WTC11 (cell line): Measurements from ENCODE around the gene CRNKL1. TPM values are rescaled to one million over a fixed set of nuclear protein-coding genes. Genes with fewer than 3 reads are reported as not detected.

Experiments used
- ATAC-seq: fragments of 200-7000 bp; cut with Tn5 transposase; 2 replicates; pipeline ENCODE4 v1.10.0; 2021; ENCODE audit warnings: mild to moderate bottlenecking, moderate library complexity
- CTCF ChIA-PET: fragments of 300-600 bp; sonication (Branson Sonifier 250); formaldehyde crosslinking; loops from one replicate; lab custom pipeline; 2021; ENCODE audit warnings: antibody characterized with exemption; lab: Charles Lee
- POLR2A ChIA-PET: fragments of 350-600 bp; sonication (Branson Sonifier 250); formaldehyde crosslinking; loops from one replicate; lab custom pipeline; 2021; ENCODE audit warnings: antibody characterized with exemption; lab: Charles Lee
- DNase-seq: peaks from one replicate; pipeline ENCODE4 v3.0.0; 2021; ENCODE audit warnings: low spot score
- H3K27ac Mint-ChIP-seq: 2 replicates; pipeline ENCODE4 v1.8.0; 2021; ENCODE audit warnings: mixed read lengths
- H3K27me3 Mint-ChIP-seq: 2 replicates; pipeline ENCODE4 v1.8.0; 2021; ENCODE audit warnings: low read depth, mild to moderate bottlenecking, moderate library complexity, mixed read lengths
- H3K36me3 Mint-ChIP-seq: 2 replicates; pipeline ENCODE4 v1.8.0; 2021; ENCODE audit warnings: mixed read lengths
- H3K4me1 Mint-ChIP-seq: 2 replicates; pipeline ENCODE4 v1.8.0; 2022; ENCODE audit warnings: mixed read lengths
- H3K4me3 Mint-ChIP-seq: 2 replicates; pipeline ENCODE4 v1.8.0; 2021; ENCODE audit warnings: mild to moderate bottlenecking, moderate library complexity, mixed read lengths
- H3K9me3 Mint-ChIP-seq: 2 replicates; pipeline ENCODE4 v1.8.0; 2021; ENCODE audit warnings: mixed read lengths
- ETV6 ChIP-seq: sonication (generic); formaldehyde crosslinking; IDR thresholded peaks from 2 replicates; pipeline ENCODE4 v1.8.1; 2022; ENCODE audit warnings: mild to moderate bottlenecking, missing genetic modification reagents
- GABPB1 ChIP-seq: sonication (generic); formaldehyde crosslinking; IDR thresholded peaks from 2 replicates; pipeline ENCODE4 v1.8.1; 2023; ENCODE audit warnings: mild to moderate bottlenecking, missing genetic modification reagents
- MAX ChIP-seq: sonication (generic); formaldehyde crosslinking; IDR thresholded peaks from 2 replicates; pipeline ENCODE4 v1.8.0; 2022; ENCODE audit warnings: mild to moderate bottlenecking, missing genetic modification reagents
- PRDM15 ChIP-seq: sonication (generic); formaldehyde crosslinking; IDR thresholded peaks from 2 replicates; pipeline ENCODE4 v1.8.0; 2022; ENCODE audit warnings: missing genetic modification reagents
- SOX15 ChIP-seq: fragments of 250-450 bp; sonication (Bioruptor Pico); IDR thresholded peaks from 2 replicates; pipeline ENCODE4 v1.9.0; 2021; ENCODE audit warnings: mild to moderate bottlenecking
- TEAD1 ChIP-seq: sonication (generic); formaldehyde crosslinking; IDR thresholded peaks from 2 replicates; pipeline ENCODE4 v1.8.0; 2022; ENCODE audit warnings: mild to moderate bottlenecking, missing genetic modification reagents
- ZNF232 ChIP-seq: sonication (generic); formaldehyde crosslinking; IDR thresholded peaks from 2 replicates; pipeline ENCODE4 v1.8.0; 2022; ENCODE audit warnings: mild to moderate bottlenecking, missing genetic modification reagents
- total RNA-seq: library from RNA; stranded (reverse); gene quantifications from 3 replicates; pipeline ENCODE4 v1.2.3, GENCODE V29; 2021
- TF ChIP-seq, protein P1 (sequence below): fragments of 250-450 bp; sonication (Bioruptor Pico); IDR thresholded peaks from 2 replicates; pipeline ENCODE4 v1.9.0; 2021; ENCODE audit warnings: mild to moderate bottlenecking
- TF ChIP-seq, protein P2 (sequence below): fragments of 250-450 bp; sonication (Bioruptor Pico); conservative IDR thresholded peaks from 2 replicates; pipeline ENCODE4 v1.9.0; 2021; ENCODE audit warnings: mild to moderate bottlenecking

Gene CRNKL1
- total RNA-seq, 1 experiment from 2014 or later: 22.2 TPM

DNA sequence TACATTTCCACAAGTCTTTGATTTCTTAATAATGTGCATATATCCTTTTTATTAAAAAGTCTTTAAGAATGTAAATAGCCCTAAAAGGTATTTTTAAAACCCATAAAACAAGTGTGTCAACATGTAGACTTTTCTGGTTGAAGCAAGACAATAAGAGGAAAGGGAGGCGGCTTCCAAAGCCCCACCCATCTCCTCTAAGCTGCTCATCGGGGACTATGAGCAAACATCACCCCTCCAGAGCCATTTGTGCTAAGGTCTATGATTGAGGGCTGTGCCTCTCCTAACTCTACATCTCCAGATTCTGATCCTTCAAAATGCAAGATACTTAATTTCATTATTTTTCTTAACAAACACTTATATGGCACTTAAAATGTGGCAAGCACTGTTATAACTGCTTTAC is 37.6 kb downstream of the CRNKL1 start:
- Mint-ChIP-seq H3K27me3 (no peaks in the 10 kb centered on the region), H3K9me3 (no peaks in the 10 kb centered on the region), H3K4me3 (no peak overlapping the region), H3K27ac (no peak overlapping the region), H3K4me1 (peaks cover 21% of the 10 kb centered on the region), H3K36me3 (no peaks in the 10 kb centered on the region)
- no peak for ATAC-seq
- DNase-seq: no peak
- CTCF ChIA-PET: no interaction called here
- TF ChIP-seq, protein P1, sequence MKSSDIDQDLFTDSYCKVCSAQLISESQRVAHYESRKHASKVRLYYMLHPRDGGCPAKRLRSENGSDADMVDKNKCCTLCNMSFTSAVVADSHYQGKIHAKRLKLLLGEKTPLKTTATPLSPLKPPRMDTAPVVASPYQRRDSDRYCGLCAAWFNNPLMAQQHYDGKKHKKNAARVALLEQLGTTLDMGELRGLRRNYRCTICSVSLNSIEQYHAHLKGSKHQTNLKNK: no peak
- no peak for TF ChIP-seq PRDM15
- POLR2A ChIA-PET: no interaction called here

- H3K36me3 Mint-ChIP-seq: no peaks in the 10 kb centered on the region
- H3K27ac Mint-ChIP-seq: peak overlapping the region; percentile 58; the same call in 1 of the 2 replicates
- no peak for DNase-seq
- H3K9me3 Mint-ChIP-seq: no peaks in the 10 kb centered on the region
- H3K27me3 Mint-ChIP-seq: no peaks in the 10 kb centered on the region; the same call in 1 of the 2 replicates
- no peak overlapping the region for H3K4me3 Mint-ChIP-seq
- POLR2A ChIA-PET: interaction anchor here (0.6 kb wide), 1 partner anchor 39 kb away, joined by 3 read pairs; no protein-coding TSS in a partner anchor
- H3K4me1 Mint-ChIP-seq: peaks cover 7% of the 10 kb centered on the region
- CTCF ChIA-PET: interaction anchor here (0.9 to 1.6 kb wide), 3 partner anchors 18 to 242 kb away, joined by 3 to 6 read pairs (median 3); no protein-coding TSS in a partner anchor
- no peak for ATAC-seq
- TF ChIP-seq SOX15 (CRISPR knock-in tag): no peak
- TF ChIP-seq, protein P2, sequence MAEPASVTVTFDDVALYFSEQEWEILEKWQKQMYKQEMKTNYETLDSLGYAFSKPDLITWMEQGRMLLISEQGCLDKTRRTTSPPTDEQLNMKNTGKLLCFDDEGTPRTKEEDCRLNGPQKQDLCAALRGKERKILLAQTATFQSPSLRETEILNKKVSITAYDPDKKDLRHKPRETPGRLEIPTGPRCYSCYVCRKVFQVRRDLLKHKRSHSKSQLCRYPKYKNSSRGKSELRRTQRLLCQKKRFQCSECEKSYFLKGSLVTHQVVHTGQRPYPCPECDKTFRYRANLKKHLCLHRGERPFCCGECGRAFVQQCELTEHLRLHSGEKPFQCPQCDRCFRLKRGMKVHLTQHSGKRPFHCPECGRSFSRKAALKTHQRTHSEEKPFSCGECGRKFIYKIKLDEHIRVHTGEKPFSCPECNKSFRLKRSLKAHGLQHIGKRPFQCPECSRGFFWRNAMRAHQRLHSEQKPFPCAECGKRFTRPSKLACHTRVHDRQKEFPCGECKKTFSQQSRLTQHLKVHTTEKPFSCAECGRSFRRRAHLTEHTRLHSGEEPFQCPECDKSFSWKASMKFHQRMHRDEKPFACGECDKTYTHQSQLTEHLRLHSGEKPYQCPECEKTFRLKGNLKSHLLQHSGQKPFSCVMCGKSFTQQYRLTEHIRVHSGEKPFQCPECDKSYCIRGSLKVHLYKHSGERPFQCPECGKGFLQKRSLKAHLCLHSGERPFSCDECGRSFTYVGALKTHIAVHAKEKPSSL: no peak
- TF ChIP-seq MAX (CRISPR knock-in tag): no peak
- TF ChIP-seq, all 79 proteins: peak for 0
Measured at GRCh38 chr20:20012541-20012940, 39.7 kb downstream of the CRNKL1 start.

GRCh38 chr20:20010639-20011500 is 41.4 kb downstream of the CRNKL1 start:
- CTCF ChIA-PET: interaction anchor here (1.3 kb wide), 1 partner anchor 222 kb away, joined by 4 read pairs; no protein-coding TSS in a partner anchor
- H3K4me1 Mint-ChIP-seq: peaks cover 7% of the 10 kb centered on the region

GRCh38 chr20:20009784-20010253 is 42.4 kb downstream of the CRNKL1 start:
- ATAC-seq (peak; percentile 92), DNase-seq (peak; percentile 35)
- Mint-ChIP-seq H3K27me3 (no peaks in the 10 kb centered on the region; the same call in 1 of the 2 replicates), H3K4me1 (peaks cover 7% of the 10 kb centered on the region), H3K36me3 (no peaks in the 10 kb centered on the region), H3K9me3 (no peaks in the 10 kb centered on the region), H3K27ac (peak overlapping the region; percentile 22), H3K4me3 (peak overlapping the region; percentile 3; the same call in 1 of the 2 replicates)
- CTCF ChIA-PET: interaction anchor here (0.5 to 1.4 kb wide), 5 partner anchors 7 to 229 kb away, joined by 3 to 4 read pairs (median 4); partner anchors contain the start of gene NAA20
- POLR2A ChIA-PET: no interaction called here
- no peak for TF ChIP-seq ZNF232 (CRISPR knock-in tag)
- TF ChIP-seq ETV6 (CRISPR knock-in tag): no peak

More at GRCh38 chr20:20010639-20011500, 41.4 kb downstream of the CRNKL1 start:
- Mint-ChIP-seq H3K9me3 (no peaks in the 10 kb centered on the region), H3K4me3 (no peak overlapping the region), H3K27me3 (no peaks in the 10 kb centered on the region; the same call in 1 of the 2 replicates), H3K27ac (no peak overlapping the region), H3K36me3 (no peaks in the 10 kb centered on the region)
- DNase-seq (no peak), ATAC-seq (no peak)
- POLR2A ChIA-PET: no interaction called here
- TF ChIP-seq GABPB1 (CRISPR knock-in tag) (peak; percentile 66; the same call in 1 of the 2 replicates), TEAD1 (CRISPR knock-in tag) (no peak)
